Kidney (tissue), 22 donors: ENCODE data around the gene CLCNKB. TPM values are rescaled to one million over a fixed set of nuclear protein-coding genes. Genes with fewer than 3 reads are reported as not detected.

ENCODE experiments used
- DNase-seq, 5 donors: peaks; one replicate each; pipeline ENCODE4 v3.0.0-alpha.2; 2013 to 2020
- FAIRE-seq: peaks from 2 replicates; lab custom pipeline; 2012; peaks lifted over from hg19 to GRCh38; lab: Jason Lieb, UNC
- H3K27ac ChIP-seq, 2 donors: one replicate each; pipeline ENCODE4 v1.7.0; 2013; ENCODE audit warnings: low read depth in 2 of 2, low read length in 2 of 2, inconsistent platforms in 1 of 2
- H3K27me3 ChIP-seq: one replicate; pipeline ENCODE4 v1.7.1; 2013; ENCODE audit warnings: low read length, inconsistent platforms; ENCODE audit not compliant: control insufficient read depth, insufficient read depth
- H3K36me3 ChIP-seq, 3 donors: one replicate each; pipeline versions ENCODE4 v1.7.0 to v1.7.1; 2013; ENCODE audit warnings: low read length in 3 of 3, control low read depth in 1 of 3, inconsistent platforms in 1 of 3; ENCODE audit not compliant: insufficient read depth in 3 of 3, control insufficient read depth in 2 of 3
- H3K4me1 ChIP-seq, 3 donors: one replicate each; pipeline versions ENCODE4 v1.7.0 to v1.7.1; 2013; ENCODE audit warnings: low read length in 3 of 3, inconsistent platforms in 1 of 3, low read depth in 1 of 3; ENCODE audit not compliant: control insufficient read depth in 2 of 3, insufficient read depth in 2 of 3
- H3K4me3 ChIP-seq, 3 donors: one replicate each; pipeline versions ENCODE4 v1.7.0 to v1.8.1; 2013; ENCODE audit warnings: low read length in 3 of 3, control low read depth in 1 of 3, inconsistent platforms in 1 of 3
- H3K9ac ChIP-seq, 3 donors: one replicate each; pipeline versions ENCODE4 v1.7.0 to v1.7.1; 2013; ENCODE audit warnings: low read length in 3 of 3, control low read depth in 1 of 3, inconsistent platforms in 1 of 3
- H3K9me3 ChIP-seq, 3 donors: one replicate each; pipeline versions ENCODE4 v1.7.0 to v1.7.1; 2013; ENCODE audit warnings: low read length in 3 of 3, control low read depth in 1 of 3, inconsistent platforms in 1 of 3; ENCODE audit not compliant: control insufficient read depth in 2 of 3, insufficient read depth in 1 of 3
- CTCF ChIP-seq: IDR thresholded peaks from 3 replicates; pipeline ENCODE4 v1.5.1; 2012; ENCODE audit warnings: mild to moderate bottlenecking, moderate library complexity, borderline replicate concordance; ENCODE audit not compliant: insufficient read depth; ENCODE audit errors: extremely low read depth
- intact Hi-C: fragments of 100-400 bp; cut with DNase I; formaldehyde crosslinking; loops from one replicate; pipeline ENCODE4 v1.11.1; 2022
- long read RNA-seq, 10 donors: library from polyadenylated mRNA in 1 of 10; unstranded in 1 of 10; transcript quantifications; one replicate each; pipeline ENCODE4 v2.0.0 and lab custom pipeline, GENCODE V29; 2021 to 2026
- polyA plus RNA-seq: library from polyadenylated mRNA; stranded (reverse); fragments of 350-450 nt; fragmentation: Illumina TruSeq; extraction: RNeasy Lipid Tissue Mini Kit (QIAGEN cat#74804); gene quantifications from one replicate; pipeline ENCODE4 v1.2.3, GENCODE V29; 2014; ENCODE audit warnings: low read depth, low replicate concordance; ENCODE audit not compliant: insufficient read depth
- total RNA-seq: library from RNA; stranded (reverse); fragmentation: NEBNext Ultra II Directional; extraction: Animal tissue kit (Norgen Biotek cat#: 25700); gene quantifications from one replicate; pipeline ENCODE4 v1.2.1, GENCODE V29; 2021
- donor health status: control.
- donor health status: control.
- donor health status: control.
- donor health status: control.
- donor health status: control.
- donor health status: DM: yes; HTN: yes; CAD: no.
- donor health status: Normal renal cell carcinoma (clear cell type).

The CLCNKB gene
- total RNA-seq: 60.6 TPM
- polyA plus RNA-seq: 519 TPM
- long read RNA-seq, donor 1, partial matches to known transcripts: 0 of 1 reads
- long read RNA-seq, donor 1, other reads (novel, unspliced or antisense): 0 of 1 reads
- long read RNA-seq, donor 2, partial matches to known transcripts: 0 of 1 reads
- long read RNA-seq, donor 2, other reads (novel, unspliced or antisense): 0 of 1 reads
- long read RNA-seq, donor 3, transcript CLCNKB-202 (20 exons, 2,567 nt): major isoform, 8 of 28 reads
- long read RNA-seq, donor 3, partial matches to known transcripts: 13 of 28 reads
- long read RNA-seq, donor 3, other reads (novel, unspliced or antisense): 7 of 28 reads
- long read RNA-seq, donor 4, partial matches to known transcripts: 0 of 4 reads
- long read RNA-seq, donor 4, other reads (novel, unspliced or antisense): 0 of 4 reads
- long read RNA-seq, donor 5, partial matches to known transcripts: 0 of 1 reads
- long read RNA-seq, donor 5, other reads (novel, unspliced or antisense): 0 of 1 reads
- long read RNA-seq, donor 6, partial matches to known transcripts: 0 of 1 reads
- long read RNA-seq, donor 6, other reads (novel, unspliced or antisense): 0 of 1 reads
- long read RNA-seq, donor 7, transcript CLCNKB-202 (20 exons, 2,567 nt): major isoform, 33 of 131 reads
- long read RNA-seq, donor 7, partial matches to known transcripts: 38 of 131 reads
- long read RNA-seq, donor 7, other reads (novel, unspliced or antisense): 57 of 131 reads
- long read RNA-seq, donor 8, partial matches to known transcripts: 15 of 18 reads
- long read RNA-seq, donor 8, other reads (novel, unspliced or antisense): 0 of 18 reads
- long read RNA-seq, donor 9, partial matches to known transcripts: 6 of 7 reads
- long read RNA-seq, donor 9, other reads (novel, unspliced or antisense): 0 of 7 reads
- long read RNA-seq, donor 10, partial matches to known transcripts: 0 of 2 reads
- long read RNA-seq, donor 10, other reads (novel, unspliced or antisense): 0 of 2 reads

GRCh38 chr1:16043521-16043920, at the start of gene CLCNKB:
CLCNKB (plus strand) TSS chr1:16043782; CDS start chr1:16044493, 711 bp downstream.
- peak within 1 kb of the TSS in 2 of 3 donors; percentile 54 to 93 for H3K9ac ChIP-seq
- no peaks in the 10 kb centered on the region for H3K27me3 ChIP-seq
- no peaks in the 10 kb centered on the region for H3K36me3 ChIP-seq
- peaks cover 0 to 6% (median 0%) of the 10 kb centered on the region in 3 donors for H3K4me1 ChIP-seq
- no peak for TF ChIP-seq CTCF
- H3K4me3 ChIP-seq: peak within 1 kb of the TSS; percentile 30 to 78 (median 72)
- intact Hi-C loops: no loop called here
- FAIRE-seq (no peak), DNase-seq (peak in 2 of 5 donors; percentile 58 to 64)
- peak within 1 kb of the TSS; percentile 93 to 94 for H3K27ac ChIP-seq
- no peaks in the 10 kb centered on the region for H3K9me3 ChIP-seq

- FAIRE-seq (no peak), DNase-seq (no peak)
- Histone ChIP-seq H3K4me1 (no peaks in the 10 kb centered on the region), H3K36me3 (no peaks in the 10 kb centered on the region), H3K9ac (no peak overlapping the region), H3K27ac (no peak overlapping the region), H3K27me3 (no peaks in the 10 kb centered on the region), H3K4me3 (no peak overlapping the region), H3K9me3 (no peaks in the 10 kb centered on the region)
- intact Hi-C loops: loop anchor here (5.0 kb wide), 1 partner anchor 177 kb away; no protein-coding TSS in a partner anchor
- TF ChIP-seq CTCF: no peak
Measured at GRCh38 chr1:15994081-15994480, 49.5 kb upstream of the CLCNKB start.

- peak in 3 of 5 donors; percentile 41 to 86 (median 42) for DNase-seq
- H3K9me3 ChIP-seq: no peaks in the 10 kb centered on the region
- no peak overlapping the region for H3K4me3 ChIP-seq
- H3K27me3 ChIP-seq: no peaks in the 10 kb centered on the region
- H3K27ac ChIP-seq: no peak overlapping the region
- H3K4me1 ChIP-seq: no peaks in the 10 kb centered on the region
- TF ChIP-seq CTCF: peak; percentile 78
- no peak overlapping the region for H3K9ac ChIP-seq
- no peaks in the 10 kb centered on the region for H3K36me3 ChIP-seq
- intact Hi-C loops: loop anchor here (5.0 kb wide), 1 partner anchor 177 kb away; no protein-coding TSS in a partner anchor
- no peak for FAIRE-seq
Measured at GRCh38 chr1:15994590-15995351, 48.8 kb upstream of the CLCNKB start.
